Liver (tissue), 9 donors: Measurements from ENCODE around the gene DCLK2. TPM values are rescaled to one million over a fixed set of nuclear protein-coding genes. Genes with fewer than 3 reads are reported as not detected.

Source experiments
- DNase-seq: peaks from one replicate; pipeline ENCODE4 v3.0.0-alpha.2; 2017; ENCODE audit warnings: low spot score
- H3K27ac ChIP-seq, 2 donors: one replicate each; pipeline ENCODE4 v1.7.0; 2013; ENCODE audit warnings: inconsistent platforms in 2 of 2, low read length in 2 of 2, control low read depth in 1 of 2, low read depth in 1 of 2, mild to moderate bottlenecking in 1 of 2
- H3K27me3 ChIP-seq, 4 donors: one replicate each; pipeline versions ENCODE4 v1.6.1 to v1.7.0; 2013; ENCODE audit warnings: low read length in 3 of 4, inconsistent platforms in 1 of 4, mild to moderate bottlenecking in 1 of 4, moderate library complexity in 1 of 4; ENCODE audit not compliant: control insufficient read depth in 4 of 4, insufficient read depth in 4 of 4
- H3K36me3 ChIP-seq, 4 donors: one replicate each; pipeline versions ENCODE4 v1.6.1 to v1.7.0; 2013; ENCODE audit warnings: low read length in 3 of 4, mild to moderate bottlenecking in 3 of 4, low read depth in 1 of 4, moderate library complexity in 1 of 4; ENCODE audit not compliant: control insufficient read depth in 4 of 4, insufficient read depth in 3 of 4
- H3K4me1 ChIP-seq, 4 donors: one replicate each; pipeline versions ENCODE4 v1.6.1 to v1.7.0; 2013; ENCODE audit warnings: low read length in 3 of 4, mild to moderate bottlenecking in 3 of 4, moderate library complexity in 1 of 4; ENCODE audit not compliant: control insufficient read depth in 4 of 4, insufficient read depth in 4 of 4
- H3K4me3 ChIP-seq, 3 donors: one replicate each; pipeline versions ENCODE4 v1.6.1 to v1.7.0; 2013; ENCODE audit warnings: low read length in 3 of 3, control low read depth in 1 of 3, low read depth in 1 of 3, mild to moderate bottlenecking in 1 of 3
- H3K9ac ChIP-seq, 2 donors: one replicate each; pipeline ENCODE4 v1.7.0; 2013; ENCODE audit warnings: low read length in 2 of 2, mild to moderate bottlenecking in 2 of 2, moderate library complexity in 2 of 2, control low read depth in 1 of 2, low read depth in 1 of 2
- H3K9me3 ChIP-seq, 4 donors: one replicate each; pipeline versions ENCODE4 v1.6.1 to v1.7.0; 2013; ENCODE audit warnings: low read length in 3 of 4; ENCODE audit not compliant: control insufficient read depth in 4 of 4
- ATF3 ChIP-seq: IDR thresholded peaks from 2 replicates; pipeline ENCODE4 v1.6.1; 2016; ENCODE audit warnings: antibody characterized with exemption
- CTCF ChIP-seq: fragments of 150-350 bp; IDR thresholded peaks from 2 replicates; pipeline ENCODE4 v1.5.1; 2017; ENCODE audit warnings: improper control_type of control experiment, low read depth, low read length; ENCODE audit not compliant: missing input control
- EGR1 ChIP-seq, 2 donors: IDR thresholded peaks; 2 replicates each; pipeline ENCODE4 v1.6.1; 2016 to 2018; ENCODE audit warnings: antibody characterized with exemption in 2 of 2, low read depth in 2 of 2
- FOXA1 ChIP-seq: IDR thresholded peaks from 2 replicates; pipeline ENCODE4 v1.6.1; 2016; ENCODE audit warnings: antibody characterized with exemption
- FOXA2 ChIP-seq: IDR thresholded peaks from 2 replicates; pipeline ENCODE4 v1.6.1; 2016; ENCODE audit warnings: antibody characterized with exemption
- GABPA ChIP-seq, 2 donors: IDR thresholded peaks in 1 of 2; conservative IDR thresholded peaks in 1 of 2; 2 replicates each; pipeline ENCODE4 v1.6.1; 2016; ENCODE audit warnings: antibody characterized with exemption in 2 of 2, mild to moderate bottlenecking in 1 of 2, moderate library complexity in 1 of 2
- HNF4A ChIP-seq, 2 donors: conservative IDR thresholded peaks; 2 replicates each; pipeline ENCODE4 v1.6.1; 2016; ENCODE audit warnings: antibody characterized with exemption in 2 of 2, mild to moderate bottlenecking in 2 of 2
- HNF4G ChIP-seq: IDR thresholded peaks from 2 replicates; pipeline ENCODE4 v1.6.1; 2016; ENCODE audit warnings: antibody characterized with exemption
- JUND ChIP-seq, 2 donors: IDR thresholded peaks; 2 replicates each; pipeline ENCODE4 v1.6.1; 2016; ENCODE audit warnings: antibody characterized with exemption in 2 of 2
- MAX ChIP-seq: IDR thresholded peaks from 2 replicates; pipeline ENCODE4 v1.6.1; 2016; ENCODE audit warnings: antibody characterized with exemption
- NR2F2 ChIP-seq: IDR thresholded peaks from 2 replicates; pipeline ENCODE4 v1.6.1; 2016; ENCODE audit warnings: antibody characterized with exemption
- RAD21 ChIP-seq, 2 donors: IDR thresholded peaks; 2 replicates each; pipeline ENCODE4 v1.6.1; 2016; ENCODE audit warnings: antibody characterized with exemption in 2 of 2, mild to moderate bottlenecking in 2 of 2
- REST ChIP-seq: IDR thresholded peaks from 2 replicates; pipeline ENCODE4 v1.6.1; 2016; ENCODE audit warnings: antibody characterized with exemption, mild to moderate bottlenecking
- RXRA ChIP-seq, 2 donors: IDR thresholded peaks; 2 replicates each; pipeline ENCODE4 v1.6.1; 2017 to 2018; ENCODE audit warnings: antibody characterized with exemption in 2 of 2, mild to moderate bottlenecking in 1 of 2
- SP1 ChIP-seq: IDR thresholded peaks from 2 replicates; pipeline ENCODE4 v1.6.1; 2018; ENCODE audit warnings: antibody characterized with exemption, mild to moderate bottlenecking
- YY1 ChIP-seq: IDR thresholded peaks from 2 replicates; pipeline ENCODE4 v1.6.1; 2016; ENCODE audit warnings: antibody characterized with exemption, mild to moderate bottlenecking
- ZBTB33 ChIP-seq: IDR thresholded peaks from 2 replicates; pipeline ENCODE4 v1.6.1; 2016; ENCODE audit warnings: antibody characterized with exemption
- WGBS: extraction: QIAGEN DNeasy Blood & Tissue Kit; methylation state at CpG from one replicate; pipeline ENCODE4 v1.1.7; 2013; 5-methylcytosine and 5-hydroxymethylcytosine counted together
- polyA plus RNA-seq, 2 donors: library from polyadenylated mRNA; stranded (reverse) in 1 of 2; unstranded in 1 of 2; fragments of 200-250 nt in 1 of 2; fragments of >200 nt in 1 of 2; fragmentation: Nextera tagmentation in 1 of 2; extraction: Ambion mirVana in 1 of 2; gene quantifications; one replicate each; pipeline versions ENCODE4 v1.2.1 to v1.2.3, GENCODE V29; 2013 to 2015
- total RNA-seq, 2 donors: library from RNA; depleted of rRNA; stranded (reverse); fragments of >200 nt; gene quantifications; one replicate each; pipeline ENCODE4 v1.2.3, GENCODE V29; 2014
- donor health status: healthy.
- donor health status: healthy.
- donor health status: healthy.
- donor health status: healthy.
- donor health status: healthy.

The DCLK2 gene
- total and polyA plus RNA-seq, 4 donors, result 0.14 to 1.7 (median 0.50) TPM

GRCh38 chr4:150155391-150155790 is 77.1 kb downstream of the DCLK2 start:
- DNase-seq, result no peak
- Histone ChIP-seq H3K9me3 (no peaks in the 10 kb centered on the region), H3K36me3 (no peaks in the 10 kb centered on the region), H3K27me3 (no peaks in the 10 kb centered on the region), H3K9ac (no peak overlapping the region), H3K4me3 (no peak overlapping the region), H3K27ac (no peak overlapping the region), H3K4me1 (no peaks in the 10 kb centered on the region)
- WGBS, result 84% methylated on average over 4 of the region's 4 CpGs
- TF ChIP-seq RXRA (IDR thresholded peaks at IDR 0.05) (no peak), JUND (IDR thresholded peaks at IDR 0.05) (no peak), NR2F2 (no peak), FOXA1 (no peak), YY1 (no peak), GABPA (IDR thresholded peaks at IDR 0.05 in 1 of 2, conservative IDR thresholded peaks at IDR 0.05 in 1 of 2) (no peak), HNF4G (no peak), REST (no peak), ZBTB33 (no peak), ATF3 (no peak), EGR1 (IDR thresholded peaks at IDR 0.05; ENCODE audit: low read depth in 2 of 2) (no peak), HNF4A (conservative IDR thresholded peaks at IDR 0.05) (no peak), MAX (no peak)

GRCh38 chr4:150156543-150156942 is 78.3 kb downstream of the DCLK2 start:
- Histone ChIP-seq H3K9me3 (no peaks in the 10 kb centered on the region), H3K36me3 (no peaks in the 10 kb centered on the region), H3K4me1 (no peaks in the 10 kb centered on the region), H3K27ac (no peak overlapping the region), H3K4me3 (no peak overlapping the region), H3K27me3 (no peaks in the 10 kb centered on the region), H3K9ac (no peak overlapping the region)
- WGBS, result 91% methylated on average over 4 of the region's 4 CpGs
- no peak for DNase-seq
- TF ChIP-seq ATF3 (no peak), ZBTB33 (no peak), RXRA (IDR thresholded peaks at IDR 0.05) (no peak), MAX (no peak), HNF4A (conservative IDR thresholded peaks at IDR 0.05) (no peak), NR2F2 (no peak), REST (no peak), RAD21 (IDR thresholded peaks at IDR 0.05) (no peak), CTCF (no peak), JUND (IDR thresholded peaks at IDR 0.05) (no peak), SP1 (no peak), YY1 (no peak), GABPA (IDR thresholded peaks at IDR 0.05 in 1 of 2, conservative IDR thresholded peaks at IDR 0.05 in 1 of 2) (no peak), FOXA2 (no peak), EGR1 (IDR thresholded peaks at IDR 0.05; ENCODE audit: low read depth in 2 of 2) (no peak), HNF4G (no peak)
